ENCODE measurements around the gene LRRC39. TPM values are rescaled to one million over a fixed set of nuclear protein-coding genes. Genes with fewer than 3 reads are reported as not detected.

The LRRC39 gene
- total and polyA plus RNA-seq, 11 donors: 16.1 to 203 (median 123) TPM

DNA sequence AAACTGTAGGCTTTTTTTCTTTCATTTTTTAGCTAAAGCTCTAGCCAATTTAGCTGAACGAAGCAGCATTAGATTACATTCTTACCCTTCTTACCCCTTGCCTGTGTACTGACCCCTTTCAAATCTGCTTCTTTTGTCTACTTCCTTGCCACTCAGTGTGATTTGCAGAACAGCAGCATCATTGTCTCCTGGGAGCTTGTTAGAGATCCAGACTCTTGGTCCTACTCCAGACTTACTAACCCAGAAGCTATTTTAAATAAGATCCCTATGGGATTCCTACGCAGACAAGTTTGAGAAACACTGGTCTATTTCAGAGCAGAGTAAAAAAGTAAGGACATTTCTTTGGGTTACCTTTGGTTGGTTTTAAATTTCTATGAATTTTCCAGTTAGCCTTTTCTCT, 13.8 kb downstream of the LRRC39 start:
- DNase-seq (no peak), ATAC-seq (peak; percentile 20 to 78 (median 54))
- Histone ChIP-seq H3K9me3 (no peaks in the 10 kb centered on the region), H3K27ac (peak overlapping the region in 1 of 12 donors; percentile 14), H3K36me3 (peaks cover 0 to 53% (median 7%) of the 10 kb centered on the region in 9 donors), H3K4me1 (peaks cover 0 to 15% (median 1%) of the 10 kb centered on the region in 12 donors), H3K4me3 (no peak overlapping the region), H3K27me3 (no peaks in the 10 kb centered on the region)
- no peak for TF ChIP-seq POLR2A (IDR thresholded peaks at IDR 0.05)
- TF ChIP-seq, protein P1, sequence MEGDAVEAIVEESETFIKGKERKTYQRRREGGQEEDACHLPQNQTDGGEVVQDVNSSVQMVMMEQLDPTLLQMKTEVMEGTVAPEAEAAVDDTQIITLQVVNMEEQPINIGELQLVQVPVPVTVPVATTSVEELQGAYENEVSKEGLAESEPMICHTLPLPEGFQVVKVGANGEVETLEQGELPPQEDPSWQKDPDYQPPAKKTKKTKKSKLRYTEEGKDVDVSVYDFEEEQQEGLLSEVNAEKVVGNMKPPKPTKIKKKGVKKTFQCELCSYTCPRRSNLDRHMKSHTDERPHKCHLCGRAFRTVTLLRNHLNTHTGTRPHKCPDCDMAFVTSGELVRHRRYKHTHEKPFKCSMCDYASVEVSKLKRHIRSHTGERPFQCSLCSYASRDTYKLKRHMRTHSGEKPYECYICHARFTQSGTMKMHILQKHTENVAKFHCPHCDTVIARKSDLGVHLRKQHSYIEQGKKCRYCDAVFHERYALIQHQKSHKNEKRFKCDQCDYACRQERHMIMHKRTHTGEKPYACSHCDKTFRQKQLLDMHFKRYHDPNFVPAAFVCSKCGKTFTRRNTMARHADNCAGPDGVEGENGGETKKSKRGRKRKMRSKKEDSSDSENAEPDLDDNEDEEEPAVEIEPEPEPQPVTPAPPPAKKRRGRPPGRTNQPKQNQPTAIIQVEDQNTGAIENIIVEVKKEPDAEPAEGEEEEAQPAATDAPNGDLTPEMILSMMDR (IDR thresholded peaks at IDR 0.05): no peak
- 24 to 44% (median 30%) methylated on average over 2 of the region's 2 CpGs for WGBS, 4 donors
- intact Hi-C loops (cut with DNase I): loop anchor here in 2 of 10 donors (5.0 to 10.0 kb wide), 2 partner anchors 103 to 111 kb away; partner anchors contain the start of gene RTCA (in 1 of the 2)

DNA sequence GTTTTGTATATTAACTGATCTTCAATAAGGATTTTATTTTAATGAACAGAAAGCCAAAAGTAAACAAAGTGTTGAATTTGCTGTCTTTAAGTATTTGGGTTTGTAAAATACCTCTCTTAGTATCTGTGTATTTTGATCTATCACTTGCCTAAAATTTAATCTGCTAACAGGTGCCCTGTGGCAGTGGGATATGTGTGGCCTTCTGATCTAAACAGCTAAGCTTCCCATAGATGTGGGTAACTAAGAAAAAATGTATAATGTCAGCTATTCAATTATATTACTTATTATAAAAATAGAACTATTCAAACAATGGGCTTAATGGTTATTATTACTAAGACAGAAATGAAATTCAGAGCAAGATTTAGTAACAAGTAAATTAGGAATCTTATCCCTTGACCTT, 15.2 kb downstream of the LRRC39 start:
- DNase-seq (no peak), ATAC-seq (no peak)
- Histone ChIP-seq H3K36me3 (peaks cover 0 to 60% (median 7%) of the 10 kb centered on the region in 9 donors), H3K27me3 (no peaks in the 10 kb centered on the region), H3K4me1 (peaks cover 0 to 15% (median 0%) of the 10 kb centered on the region in 12 donors), H3K27ac (peak overlapping the region in 1 of 12 donors; percentile 27), H3K9me3 (no peaks in the 10 kb centered on the region), H3K4me3 (no peak overlapping the region)
- no peak for TF ChIP-seq POLR2A (IDR thresholded peaks at IDR 0.05)
- TF ChIP-seq, protein P1 (IDR thresholded peaks at IDR 0.05): no peak
- intact Hi-C loops (cut with DNase I): loop anchor here in 2 of 10 donors (5.0 to 10.0 kb wide), 2 partner anchors 104 to 112 kb away; partner anchors contain the start of gene RTCA (in 1 of the 2)

DNA sequence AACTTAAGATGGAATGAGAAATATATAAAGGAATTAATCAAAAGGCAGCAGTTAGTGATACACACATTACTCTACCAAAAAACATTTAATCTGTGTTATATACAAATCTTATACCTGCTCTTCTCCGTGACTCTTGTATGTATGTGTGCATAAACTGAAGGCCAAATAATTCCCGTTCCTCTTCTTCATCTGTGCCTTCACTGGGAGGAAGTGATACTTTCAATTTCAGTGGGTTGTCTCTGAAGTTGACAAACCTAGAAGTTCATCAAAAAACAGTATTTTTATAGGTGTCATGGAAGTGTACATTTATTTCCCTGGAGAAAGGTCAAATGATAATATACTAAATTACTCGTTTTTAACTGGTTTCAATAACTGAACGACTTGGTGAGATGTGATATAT, 25.8 kb downstream of the LRRC39 start:
- intact Hi-C loops (cut with DNase I): loop anchor here in 2 of 10 donors (10.0 kb wide), 3 partner anchors 123 to 277 kb away; no protein-coding TSS in a partner anchor
- peaks cover 0 to 100% (median 47%) of the 10 kb centered on the region in 9 donors for H3K36me3 ChIP-seq

DNA sequence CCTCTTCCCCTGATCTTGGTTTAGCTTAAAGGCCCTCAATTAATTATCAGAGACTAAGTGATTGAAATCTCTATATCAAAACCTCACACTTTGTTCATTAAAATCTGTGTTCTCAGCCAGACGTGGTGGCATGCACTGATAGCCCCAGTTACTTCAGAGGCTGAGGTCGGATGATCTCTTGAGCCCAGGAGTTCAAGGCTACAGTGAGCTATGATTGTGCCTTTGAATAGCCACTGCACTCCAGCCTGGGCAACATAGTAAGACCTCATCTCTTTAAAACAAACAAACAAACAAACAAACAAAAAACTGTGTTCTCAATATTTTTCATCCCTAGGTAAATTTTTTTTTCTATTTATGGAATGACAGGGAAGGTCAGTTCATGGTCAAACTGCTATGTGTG, 26.4 kb downstream of the LRRC39 start:
- WGBS, 4 donors: 53 to 60% (median 57%) methylated on average over 2 of the region's 2 CpGs
- no peaks in the 10 kb centered on the region for H3K27me3 ChIP-seq
- intact Hi-C loops (cut with DNase I): loop anchor here in 2 of 10 donors (10.0 kb wide), 3 partner anchors 123 to 277 kb away; no protein-coding TSS in a partner anchor
- no peaks in the 10 kb centered on the region for H3K4me1 ChIP-seq
- DNase-seq (no peak), ATAC-seq (no peak)
- H3K4me3 ChIP-seq: no peak overlapping the region
- H3K9me3 ChIP-seq: no peaks in the 10 kb centered on the region
- H3K36me3 ChIP-seq: peaks cover 0 to 100% (median 50%) of the 10 kb centered on the region in 9 donors
- H3K27ac ChIP-seq: no peak overlapping the region
- no peak for TF ChIP-seq POLR2A (IDR thresholded peaks at IDR 0.05)
- TF ChIP-seq, protein P1 (IDR thresholded peaks at IDR 0.05): no peak

More for the DNA sequence above, 25.8 kb downstream of the LRRC39 start:
- no peak for DNase-seq
- H3K27me3 ChIP-seq: no peaks in the 10 kb centered on the region
- no peak overlapping the region for H3K27ac ChIP-seq
- ATAC-seq: no peak
- no peak for TF ChIP-seq POLR2A (IDR thresholded peaks at IDR 0.05)
- TF ChIP-seq, protein P1 (IDR thresholded peaks at IDR 0.05): no peak
- no peaks in the 10 kb centered on the region for H3K4me1 ChIP-seq
- 78 to 88% (median 82%) methylated on average over 4 of the region's 4 CpGs for WGBS, 4 donors
- H3K4me3 ChIP-seq: no peak overlapping the region
- no peaks in the 10 kb centered on the region for H3K9me3 ChIP-seq
